Activated naive CD4-positive, alpha-beta T cell treated with anti-CD3 and anti-CD28 coated beads, Interleukin-2, amount 10 ng/mL, durations not matched to agents 5 hours and 36 hours (primary cell): ENCODE data around the gene ADCY9. TPM values are rescaled to one million over a fixed set of nuclear protein-coding genes. Genes with fewer than 3 reads are reported as not detected.

Experiments used
- total RNA-seq, 2 experiments: library from RNA; stranded (reverse); gene quantifications; one replicate each; pipeline ENCODE4 v1.2.3, GENCODE V29; 2021

The ADCY9 gene
- 1 to 10 TPM; 6.2 to 7.2 TPM for total RNA-seq

GRCh38 chr16:4116325-4117249, at the start of gene ADCY9:
Gene ADCY9 (minus strand): TSS chr16:4116442. CDS start chr16:4115442, 1,000 bp downstream.

Other genes starting within 250 kb of the ADCY9 start
- 10 to 100 TPM; 60.6 to 68.0 TPM for gene CREBBP, start 235.7 kb downstream of the ADCY9 start, total RNA-seq
- not detected for gene SRL, start 125.6 kb upstream of the ADCY9 start, total RNA-seq
- 10 to 100 TPM; 20.1 to 23.5 TPM for gene TFAP4, start 156.6 kb upstream of the ADCY9 start, total RNA-seq
- gene GLIS2, start 199.6 kb upstream of the ADCY9 start, total RNA-seq, result under 1 TPM; 0.38 to 0.51 TPM
- 10 to 100 TPM; 33.6 to 34.8 TPM for gene PAM16, start 234.9 kb upstream of the ADCY9 start, total RNA-seq